ENCODE measurements around the gene RPS2.
"Not testable (repeated sequence)": the region's sequence is repeated elsewhere in the genome, so short reads cannot be mapped to it uniquely, and the experiment has no call there.

RPS2 gene

DNA sequence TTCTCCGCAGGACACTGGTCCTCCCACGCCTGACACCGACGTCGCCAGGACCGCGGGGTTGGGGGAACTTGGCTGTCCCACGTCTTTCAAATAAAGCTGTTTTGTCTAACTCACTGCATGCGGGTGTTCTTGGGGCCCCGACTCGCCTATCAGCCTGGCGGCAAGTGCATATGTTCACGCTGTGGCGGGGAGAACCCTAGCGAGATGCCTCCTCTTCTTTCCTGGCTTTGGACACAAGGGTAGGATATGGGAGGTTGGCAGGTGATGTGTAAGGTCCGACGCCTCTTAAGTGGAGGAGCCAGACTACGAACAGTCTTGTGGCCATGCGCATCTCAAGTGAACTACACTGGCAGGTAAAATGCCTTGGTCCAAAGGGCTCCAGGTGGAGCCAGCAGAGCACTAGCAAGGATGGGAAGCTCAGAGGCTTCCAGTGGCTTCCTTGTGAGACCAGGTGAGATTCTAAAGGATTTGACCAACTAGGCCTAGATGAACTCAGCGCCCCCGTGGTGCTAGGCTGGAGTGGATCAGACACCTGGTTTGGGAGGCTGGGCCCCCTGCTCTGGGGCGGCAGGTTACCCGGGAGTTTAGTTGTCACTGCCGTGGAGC, 873 bp upstream of the RPS2 start:
- DNase-seq (ENCODE audit: extremely low read depth in 1 of 2, low read depth in 1 of 2), result no peak

DNA sequence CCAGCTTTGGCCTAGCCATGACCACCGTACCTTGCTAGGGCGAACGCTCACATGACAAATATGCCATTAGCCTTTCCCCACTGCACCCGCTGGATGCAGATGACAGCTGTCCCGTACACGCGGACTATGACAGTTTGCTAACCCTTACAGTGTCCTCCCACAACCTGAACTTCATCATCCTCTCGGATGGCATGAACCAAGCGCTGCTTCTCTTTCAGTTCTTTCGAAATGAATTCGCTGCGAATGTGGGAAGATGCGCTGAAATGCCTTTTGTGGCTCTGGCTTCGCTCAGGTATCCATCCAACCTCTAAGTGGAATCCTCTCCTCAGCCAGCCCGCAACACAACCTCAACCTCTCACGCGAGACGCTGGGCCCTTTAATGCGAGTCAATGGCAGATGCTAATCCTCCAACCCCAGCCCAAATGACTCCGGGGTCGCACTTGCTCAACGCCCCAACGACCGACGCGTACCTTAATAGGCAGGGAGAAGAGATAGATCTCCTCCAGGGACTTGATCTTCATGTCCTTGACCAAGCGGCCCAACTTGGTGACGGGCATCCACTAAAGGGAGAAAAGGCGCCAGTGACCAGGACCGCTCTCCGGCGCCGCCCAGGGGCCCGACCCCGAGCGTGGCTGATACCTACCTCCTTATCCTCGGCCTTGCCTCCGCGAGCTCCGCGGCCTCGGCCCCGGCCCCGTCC, 670 bp downstream of the RPS2 start:
- DNase-seq (ENCODE audit: extremely low read depth in 1 of 2, low read depth in 1 of 2), result no peak

DNA sequence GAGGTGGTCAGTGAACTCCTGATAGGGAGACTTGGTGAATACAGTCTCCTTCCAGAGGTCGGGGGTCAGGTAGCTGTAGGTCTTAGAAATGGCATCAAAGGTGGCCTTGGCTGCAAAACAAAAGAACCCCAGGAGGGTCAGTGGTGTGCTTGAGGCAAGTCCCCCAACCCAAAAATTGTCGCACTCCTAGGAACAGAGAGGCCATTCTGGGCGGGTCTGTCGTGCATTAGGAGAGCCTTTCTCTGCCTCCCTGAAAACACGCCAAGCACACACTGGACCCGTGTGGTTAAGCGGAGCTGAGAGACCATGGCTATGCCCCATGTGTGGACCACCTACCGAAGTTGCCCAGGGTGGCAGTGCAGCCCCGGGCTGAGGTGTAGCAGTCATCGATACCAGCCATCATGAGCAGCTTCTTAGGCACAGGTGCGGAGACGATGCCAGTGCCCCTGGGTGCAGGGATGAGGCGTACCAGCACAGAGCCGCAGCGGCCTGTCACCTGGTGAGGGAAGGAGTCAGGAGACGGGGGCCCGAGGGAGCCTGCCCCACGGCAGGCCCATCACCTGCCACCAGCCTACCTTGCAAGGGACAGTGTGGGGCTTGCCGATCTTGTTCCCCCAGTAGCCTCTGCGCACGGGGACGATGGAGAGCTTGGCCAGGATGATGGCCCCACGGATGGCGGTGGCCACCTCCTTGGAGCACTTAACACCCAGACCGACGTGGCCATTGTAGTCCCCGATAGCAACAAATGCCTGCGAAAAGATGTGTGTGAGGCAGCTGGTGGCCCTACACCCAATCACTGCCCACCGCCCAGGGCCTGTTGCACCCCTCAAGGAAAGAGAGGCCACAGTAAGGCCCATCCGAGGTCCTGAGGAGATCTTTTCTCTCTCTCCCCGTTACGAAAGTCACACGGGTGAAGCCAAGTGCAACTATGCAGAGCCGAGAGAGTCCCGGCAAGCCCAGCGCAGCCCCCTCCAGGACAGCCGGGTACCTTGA, 2.2 kb downstream of the RPS2 start:
- DNase-seq (ENCODE audit: extremely low read depth in 1 of 2, low read depth in 1 of 2), result not testable (repeated sequence)

DNA sequence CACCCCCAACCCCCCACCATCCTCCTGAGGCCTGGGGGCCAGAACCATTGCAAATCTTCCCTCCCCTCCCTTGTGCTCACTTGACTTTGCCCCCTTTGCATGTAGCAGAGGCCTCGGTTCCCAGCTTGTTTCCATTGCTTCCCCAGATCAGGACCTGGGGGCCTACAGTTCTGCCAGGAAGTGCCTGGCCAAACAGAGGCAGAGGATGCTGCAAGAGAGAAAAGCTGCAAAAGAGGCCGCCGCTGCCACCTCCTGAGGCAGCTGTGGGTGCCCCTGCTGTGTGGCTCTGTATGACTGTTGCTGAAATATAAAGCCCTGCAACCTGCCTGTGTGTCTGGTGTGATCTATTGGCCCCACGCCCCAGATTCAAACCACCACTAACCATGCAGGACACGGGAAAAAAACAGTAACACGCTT, 3.0 kb downstream of the RPS2 start:
- DNase-seq (ENCODE audit: extremely low read depth in 1 of 2, low read depth in 1 of 2), result no peak

DNA sequence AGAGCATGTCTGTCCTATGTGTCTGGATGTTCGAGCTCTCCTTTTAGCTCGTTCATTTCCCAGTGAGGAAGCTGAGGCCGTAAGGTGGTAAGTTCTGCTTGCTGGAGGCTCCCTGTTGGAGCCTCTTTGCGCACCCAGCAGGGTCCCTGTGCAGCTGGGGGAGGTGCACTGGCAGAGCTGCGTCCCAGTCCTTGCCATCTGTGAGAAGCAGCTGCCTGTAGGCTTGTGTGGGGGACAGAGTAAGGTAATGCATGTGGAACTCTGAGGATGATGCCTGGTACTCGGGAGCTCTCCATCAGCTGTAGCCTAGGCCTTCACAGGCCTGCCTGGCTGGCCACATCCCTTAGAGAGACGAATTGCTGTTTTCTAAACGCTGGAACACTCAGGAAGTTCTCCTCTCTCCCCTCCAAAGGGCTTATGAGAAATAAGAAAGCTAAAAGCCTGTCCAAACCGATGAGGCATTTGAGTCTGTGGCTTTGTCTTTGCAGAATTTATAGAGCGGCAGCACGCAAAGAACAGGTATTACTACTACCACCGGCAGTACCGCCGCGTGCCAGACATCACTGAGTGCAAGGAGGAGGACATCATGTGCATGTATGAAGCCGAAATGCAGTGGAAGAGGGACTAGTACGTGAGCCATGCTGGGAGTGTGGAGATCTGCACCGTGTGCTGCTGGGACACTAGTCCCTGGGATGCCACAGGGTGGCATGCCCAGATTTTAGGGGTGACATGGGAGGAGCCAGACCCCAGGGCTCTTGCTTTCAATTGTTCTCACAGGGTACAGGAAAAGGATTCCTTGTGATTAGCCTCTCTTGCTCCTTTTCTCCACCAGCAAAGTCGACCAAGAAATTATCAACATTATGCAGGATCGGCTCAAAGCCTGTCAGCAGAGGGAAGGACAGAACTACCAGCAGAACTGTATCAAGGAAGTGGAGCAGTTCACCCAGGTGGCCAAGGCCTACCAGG, 3.7 kb downstream of the RPS2 start:
- DNase-seq (ENCODE audit: extremely low read depth in 1 of 2, low read depth in 1 of 2), result no peak

DNA sequence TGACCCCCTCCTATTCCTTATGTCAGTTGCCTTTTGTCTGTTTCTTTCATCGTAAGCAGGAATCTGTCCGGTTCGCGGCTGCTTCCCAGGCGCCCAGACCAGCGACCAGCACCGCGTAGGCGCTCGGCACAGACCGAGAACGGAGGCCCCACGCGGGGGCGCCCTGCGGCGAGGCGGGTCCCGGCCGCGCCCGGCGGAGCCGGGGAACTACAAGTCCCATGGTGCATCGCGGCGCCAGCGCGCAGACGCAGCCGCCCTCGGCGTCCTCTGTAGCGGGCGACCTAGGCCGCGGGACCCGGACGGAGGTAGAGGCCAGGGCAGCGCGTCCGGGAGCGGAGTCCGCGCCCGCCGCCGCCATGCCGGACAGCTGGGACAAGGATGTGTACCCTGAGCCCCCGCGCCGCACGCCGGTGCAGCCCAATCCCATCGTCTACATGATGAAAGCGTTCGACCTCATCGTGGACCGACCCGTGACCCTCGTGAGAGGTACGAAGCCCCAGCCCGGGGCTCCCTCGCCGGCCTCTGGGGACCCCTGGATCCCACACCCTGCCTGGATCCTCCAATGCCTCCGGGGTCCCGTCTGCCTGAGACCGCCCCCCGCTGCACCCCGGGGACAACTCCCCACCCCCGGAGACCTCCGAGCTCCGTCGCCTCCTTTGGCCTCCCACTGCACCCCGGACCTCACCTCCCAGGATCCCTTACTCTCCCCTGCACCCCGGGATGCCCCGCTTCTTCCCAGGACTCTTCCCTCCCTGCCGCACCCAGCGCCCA, 5.2 kb downstream of the RPS2 start, which contains the start of gene NDUFB10:
TSS of gene NDUFB10 (plus strand) at position 270 of the 771 bp plus-strand sequence. CDS start at position 357, 87 bp downstream.
- DNase-seq (ENCODE audit: extremely low read depth in 1 of 2, low read depth in 1 of 2), result peak; percentile 86

DNA sequence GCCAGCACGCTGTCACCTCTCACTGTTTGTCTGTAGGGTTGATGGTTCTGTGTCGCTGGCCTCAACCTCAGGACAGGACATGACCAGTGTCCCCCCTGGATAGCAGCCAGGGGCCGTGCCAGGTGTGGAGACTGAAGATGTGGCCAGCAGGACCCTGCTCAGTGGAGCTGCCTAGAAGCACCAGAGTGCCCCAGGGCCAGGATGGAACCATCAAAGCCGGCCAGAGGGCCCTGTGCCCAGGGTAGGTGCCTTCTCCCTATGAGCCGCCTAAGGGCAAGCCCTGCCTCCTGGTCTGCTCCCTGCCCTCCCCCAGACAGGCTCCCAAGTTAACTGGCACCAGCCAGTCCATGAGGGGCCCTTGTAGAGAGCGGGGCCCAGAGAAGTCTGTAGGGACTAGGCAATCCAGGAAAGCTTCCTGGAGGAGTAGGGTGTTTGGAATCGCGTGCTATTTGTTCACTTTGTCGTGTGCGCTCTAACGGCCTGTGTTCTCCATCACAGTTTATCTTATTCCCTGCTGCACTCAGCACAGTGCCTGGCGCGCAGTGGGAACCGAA, 5.8 kb downstream of the RPS2 start:
- DNase-seq (ENCODE audit: extremely low read depth in 1 of 2, low read depth in 1 of 2), result no peak

DNA sequence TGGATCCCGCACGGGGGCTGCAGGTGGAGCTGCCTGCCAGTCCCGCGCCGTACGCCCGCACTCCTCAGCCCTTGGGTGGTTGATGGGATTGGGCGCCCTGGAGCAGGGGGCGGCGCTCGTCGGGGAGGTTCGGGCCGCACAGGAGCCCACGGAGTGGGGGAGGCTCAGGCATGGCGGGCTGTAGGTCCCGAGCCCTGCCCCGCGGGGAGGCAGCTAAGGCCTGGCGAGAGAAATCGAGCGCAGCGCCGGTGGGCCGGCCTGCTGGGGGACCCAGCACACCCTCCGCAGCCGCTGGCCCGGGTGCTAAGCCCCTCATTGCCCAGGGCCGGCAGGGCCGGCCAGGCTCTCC, 6.5 kb downstream of the RPS2 start:
- not testable (repeated sequence) for DNase-seq (ENCODE audit: extremely low read depth in 1 of 2, low read depth in 1 of 2)

DNA sequence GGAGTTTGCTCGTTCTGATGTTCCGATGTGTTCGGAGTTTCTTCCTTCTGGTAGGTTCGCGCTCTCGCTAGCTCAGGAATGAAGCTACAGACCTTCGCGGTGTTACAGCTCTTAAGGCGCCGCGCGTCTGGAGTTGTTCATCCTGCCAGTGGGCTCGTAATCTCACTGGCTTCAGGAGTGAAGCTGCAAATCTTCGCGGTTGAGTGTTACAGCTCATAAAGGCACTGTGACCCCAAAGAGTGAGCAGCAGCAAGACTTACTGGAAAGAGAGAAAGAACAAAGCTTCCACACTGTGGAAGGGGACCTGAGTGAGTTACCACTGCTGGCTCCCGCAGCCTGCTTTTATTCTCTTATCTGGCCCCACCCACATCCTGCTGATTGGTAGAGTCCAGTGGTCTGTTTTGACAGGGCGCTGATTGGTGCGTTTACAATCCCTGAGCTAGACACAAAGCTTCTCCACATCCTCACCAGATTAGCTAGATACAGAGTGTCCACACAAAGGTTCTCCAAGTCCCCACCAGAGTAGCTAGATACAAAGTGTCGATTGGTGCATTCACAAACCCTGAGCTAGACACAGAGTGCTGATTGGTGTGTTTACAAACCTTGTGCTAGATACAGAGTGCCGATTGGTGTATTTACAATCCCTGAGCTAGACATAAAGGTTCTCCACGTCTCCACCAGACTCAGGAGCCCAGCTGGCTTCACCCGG, 7.0 kb downstream of the RPS2 start:
- DNase-seq (ENCODE audit: extremely low read depth in 1 of 2, low read depth in 1 of 2), result not testable (repeated sequence)

DNA sequence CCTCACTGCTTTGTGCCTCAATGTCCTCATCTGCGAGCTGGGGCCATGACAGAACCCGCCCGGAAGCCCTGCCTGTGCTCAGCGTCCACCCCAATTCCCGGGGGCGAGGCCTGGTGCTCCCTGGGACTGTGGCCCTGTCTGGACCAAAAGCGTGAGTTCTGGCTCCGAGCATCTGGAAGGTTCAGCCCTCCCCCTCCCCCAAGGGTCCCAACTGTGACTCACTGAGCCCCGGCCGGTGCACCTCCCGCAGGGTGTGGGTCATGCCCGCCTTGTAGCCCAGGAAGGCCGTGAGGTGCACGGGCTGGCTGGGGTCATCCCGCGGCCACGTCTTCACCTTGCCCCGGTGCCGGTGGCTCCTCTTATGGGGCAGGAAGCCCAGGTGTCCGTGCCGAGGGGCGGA, 10.9 kb downstream of the RPS2 start:
- no peak for DNase-seq (ENCODE audit: extremely low read depth in 1 of 2, low read depth in 1 of 2)

DNA sequence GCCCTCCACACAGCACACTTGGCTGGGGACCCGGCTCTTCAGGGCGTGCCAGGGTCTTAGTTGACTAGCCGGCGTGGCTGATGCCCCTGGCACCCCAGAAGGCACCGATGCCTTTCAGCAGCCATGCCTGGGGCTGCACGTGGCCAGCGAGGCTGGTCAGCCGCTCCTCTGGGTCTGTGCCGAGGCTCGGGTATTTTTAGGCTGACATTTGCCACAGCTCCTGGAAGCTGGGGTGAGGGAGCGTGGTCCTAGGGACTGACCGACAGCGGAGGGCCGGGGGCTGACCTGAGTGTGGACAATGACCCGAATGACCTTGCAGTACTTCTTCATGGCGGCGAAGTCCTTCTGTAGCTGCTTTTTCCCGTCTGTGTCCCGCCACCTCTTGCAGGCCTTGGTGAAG, 14.1 kb downstream of the RPS2 start:
- no peak for DNase-seq (ENCODE audit: extremely low read depth in 1 of 2, low read depth in 1 of 2)

DNA sequence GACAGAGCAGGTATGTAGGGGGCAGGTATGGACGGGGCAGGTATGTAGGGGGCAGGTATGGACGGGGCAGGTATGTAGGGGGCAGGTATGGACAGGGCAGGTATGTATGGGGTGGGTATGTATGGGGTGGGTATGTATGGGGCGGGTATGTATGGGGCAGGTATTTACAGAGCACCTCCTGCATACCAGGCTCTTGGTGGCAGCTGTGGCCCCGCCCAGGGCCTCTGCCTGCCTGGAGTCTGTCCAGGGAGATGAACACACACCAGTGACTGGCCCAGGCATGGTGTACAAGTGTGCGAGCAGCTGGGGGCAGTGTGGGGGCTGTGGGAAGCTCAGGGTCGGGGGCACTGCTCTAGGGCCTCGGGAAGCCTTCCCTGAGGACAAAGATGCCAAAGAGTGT, 14.6 kb downstream of the RPS2 start:
- no peak for DNase-seq (ENCODE audit: extremely low read depth in 1 of 2, low read depth in 1 of 2)

DNA sequence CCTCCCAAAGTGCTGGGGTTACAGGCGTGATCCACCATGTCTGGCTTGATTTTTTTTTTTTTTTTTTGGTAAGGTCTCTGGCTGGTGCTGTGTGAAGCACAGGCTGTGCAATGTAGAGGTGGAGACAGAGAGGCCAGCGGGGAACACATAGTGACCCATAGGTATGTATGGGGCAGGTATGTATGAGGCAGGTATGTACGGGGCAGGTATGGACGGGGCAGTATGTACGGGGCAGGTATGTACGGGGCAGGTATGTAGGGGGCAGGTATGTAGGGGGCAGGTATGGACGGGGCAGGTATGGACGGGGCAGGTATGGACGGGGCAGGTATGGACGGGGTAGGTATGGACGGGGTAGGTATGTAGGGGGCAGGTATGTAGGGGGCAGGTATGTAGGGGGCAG, 15.1 kb downstream of the RPS2 start:
- DNase-seq (ENCODE audit: extremely low read depth in 1 of 2, low read depth in 1 of 2), result no peak

DNA sequence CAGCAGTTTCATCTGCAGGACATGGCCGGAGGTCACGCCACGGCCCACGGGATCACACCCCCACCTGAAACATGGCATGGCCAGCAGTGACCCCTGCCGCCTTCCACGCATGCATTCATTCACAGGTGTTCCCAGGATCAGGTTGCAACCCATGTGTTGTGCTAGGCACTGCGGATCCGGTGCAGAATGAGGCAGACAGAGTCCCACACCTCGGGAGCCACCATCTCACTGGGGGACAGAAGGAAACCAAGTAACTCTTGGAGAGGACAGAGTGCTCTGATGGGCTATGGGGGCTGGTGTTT, 17.3 kb downstream of the RPS2 start:
- no peak for DNase-seq (ENCODE audit: extremely low read depth in 1 of 2, low read depth in 1 of 2)

DNA sequence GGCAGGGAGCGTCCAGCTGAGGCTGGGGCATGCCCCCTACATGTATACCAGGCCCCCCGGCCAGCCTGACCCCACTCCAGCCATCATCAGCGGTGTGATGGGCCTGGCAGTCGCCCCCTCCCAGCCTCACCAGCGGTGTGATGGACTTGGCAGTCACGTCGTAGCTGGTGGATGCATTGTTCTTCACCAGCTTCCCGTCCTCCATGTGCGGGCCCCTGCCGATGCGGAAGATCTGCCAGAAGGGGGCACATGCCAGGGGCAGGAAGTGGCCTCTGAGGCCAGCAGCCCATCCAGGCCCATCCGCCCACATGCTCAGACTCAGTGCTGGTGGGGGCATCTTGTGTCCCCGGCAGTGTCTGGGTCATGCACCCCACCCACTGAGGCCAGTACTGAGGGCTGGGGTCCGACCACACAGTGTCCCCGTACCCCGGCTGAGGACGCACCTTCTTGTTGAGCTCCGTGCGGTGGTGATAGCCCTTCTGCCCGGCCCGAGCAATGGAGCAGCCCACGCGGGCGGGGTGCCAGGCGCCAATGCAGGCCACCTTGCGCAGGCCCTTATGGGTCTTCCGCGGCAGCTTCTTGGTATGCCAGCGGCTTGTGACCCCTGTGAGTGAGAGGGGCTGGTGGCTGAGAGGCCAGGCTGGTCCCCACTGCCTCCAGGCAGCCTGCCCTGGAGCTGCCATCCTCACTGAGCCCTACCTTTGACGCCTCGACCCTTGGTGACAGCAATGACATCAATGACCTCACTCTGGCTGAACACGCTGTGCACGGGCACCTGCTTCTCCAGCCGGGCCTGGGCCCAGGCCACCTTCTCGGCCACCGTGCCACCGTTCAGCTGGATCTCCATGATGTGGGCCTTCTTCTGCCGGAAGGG, 17.9 kb downstream of the RPS2 start:
- DNase-seq (ENCODE audit: extremely low read depth in 1 of 2, low read depth in 1 of 2), result no peak

DNA sequence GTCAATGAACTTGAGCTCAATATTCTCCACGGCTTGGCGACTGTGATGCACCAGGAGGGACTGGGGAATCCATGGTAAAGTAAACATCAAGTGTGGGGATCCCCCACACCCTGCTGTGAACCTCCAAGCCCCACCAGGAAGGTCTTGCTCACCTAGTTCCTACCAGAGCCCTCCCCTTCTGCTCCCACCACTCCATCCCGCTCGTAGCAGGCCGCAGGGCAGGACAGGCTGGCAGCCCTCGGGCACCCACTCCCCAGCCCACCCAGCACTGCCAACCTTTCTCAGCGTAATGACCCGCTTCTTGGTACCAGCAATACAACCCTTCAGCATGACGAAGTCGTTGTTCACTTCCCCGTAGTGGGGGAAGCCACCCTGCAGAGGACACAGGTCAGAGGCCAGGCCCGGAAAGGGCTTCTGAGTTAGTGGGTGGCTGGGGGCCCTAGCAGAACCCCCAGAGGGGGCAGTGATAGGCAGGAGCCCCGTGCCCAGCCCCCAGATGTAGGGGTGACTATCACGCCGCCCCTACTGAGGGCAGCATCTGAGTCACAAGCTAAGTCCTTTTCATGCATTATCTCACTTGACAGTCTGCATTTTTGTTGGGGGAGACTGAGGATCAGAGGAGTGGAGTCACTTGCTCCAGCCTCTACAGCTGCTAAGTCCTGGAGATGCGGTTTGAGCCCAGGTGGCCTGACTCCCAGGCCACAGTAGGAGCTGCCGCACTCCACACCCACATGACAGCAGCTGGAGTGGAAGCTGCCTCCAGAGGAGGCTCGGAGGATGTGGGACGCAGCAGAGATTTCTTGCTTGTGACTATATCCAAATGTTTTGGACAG, 18.9 kb downstream of the RPS2 start:
- DNase-seq (ENCODE audit: extremely low read depth in 1 of 2, low read depth in 1 of 2), result no peak

DNA sequence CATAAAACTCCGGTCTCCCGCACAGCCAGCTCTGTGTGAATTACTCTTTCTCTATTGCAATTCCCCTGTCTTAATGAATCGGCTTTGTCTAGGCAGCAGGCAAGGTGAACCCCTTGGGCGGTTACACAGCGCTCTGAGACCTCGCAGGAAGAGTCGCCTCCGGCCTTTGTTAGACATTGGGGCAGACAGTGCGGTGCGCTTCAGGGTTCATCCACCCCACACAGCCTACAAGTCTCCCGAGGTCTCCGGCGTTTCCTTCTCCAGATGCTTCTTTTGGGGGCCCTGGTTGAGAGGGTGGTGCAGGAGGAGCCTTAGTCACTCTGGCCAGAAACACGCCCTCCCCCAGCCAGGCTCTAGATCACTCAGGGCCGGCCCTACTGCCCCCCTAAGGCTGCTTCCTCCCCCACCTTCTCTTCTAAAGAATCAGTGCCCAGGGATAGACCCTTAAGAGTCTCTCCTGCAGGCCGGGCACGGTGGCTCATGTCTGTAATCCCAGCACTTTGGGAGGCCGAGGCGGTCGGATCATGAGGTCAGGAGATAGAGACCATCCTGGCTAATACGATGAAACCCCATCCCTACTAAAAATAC, 19.9 kb downstream of the RPS2 start:
- DNase-seq (ENCODE audit: extremely low read depth in 1 of 2, low read depth in 1 of 2), result no peak

Data from stimulated activated CD8-positive, alpha-beta memory T cell treated with anti-CD3 and anti-CD28 coated beads, Interleukin-7, amount 100 ng/mL, for 48 hours (primary cell).